Neural progenitor cell (in vitro differentiated cells): ENCODE results near the gene POLR3A. TPM values are rescaled to one million over a fixed set of nuclear protein-coding genes. Genes with fewer than 3 reads are reported as not detected.

Source experiments
- DNase-seq: peaks from one replicate; pipeline ENCODE4 v3.0.0-alpha.2; 2016; ENCODE audit warnings: low spot score
- H2AFZ ChIP-seq: fragments of 200-600 bp; sonication (generic); replicated peaks from 2 replicates; pipeline ENCODE4 v1.6.1; 2016; ENCODE audit warnings: antibody characterized with exemption
- H3F3A ChIP-seq: fragments of 200-600 bp; sonication (generic); 2 replicates; pipeline ENCODE4 v1.6.1; 2016; ENCODE audit warnings: antibody characterized with exemption, low read depth
- H3K27ac ChIP-seq: fragments of 200-600 bp; sonication (generic); 2 replicates; pipeline ENCODE4 v1.5.1; 2016; ENCODE audit warnings: mild to moderate bottlenecking
- H3K27me3 ChIP-seq: fragments of 200-600 bp; sonication (generic); 2 replicates; pipeline ENCODE4 v1.6.1; 2016; ENCODE audit warnings: mild to moderate bottlenecking, moderate library complexity
- H3K36me3 ChIP-seq: fragments of 200-600 bp; sonication (generic); 2 replicates; pipeline ENCODE4 v1.5.1; 2016
- H3K4me1 ChIP-seq: fragments of 200-600 bp; sonication (generic); 2 replicates; pipeline ENCODE4 v1.6.1; 2016; ENCODE audit warnings: mixed run types
- H3K4me2 ChIP-seq: fragments of 200-600 bp; sonication (generic); 2 replicates; pipeline ENCODE4 v1.6.1; 2016
- H3K4me3 ChIP-seq: fragments of 200-600 bp; sonication (generic); 2 replicates; pipeline ENCODE4 v1.5.1; 2016
- H3K79me2 ChIP-seq: fragments of 200-600 bp; sonication (generic); 2 replicates; pipeline ENCODE4 v1.6.1; 2016; ENCODE audit warnings: low read depth
- H3K9ac ChIP-seq: fragments of 200-600 bp; sonication (generic); 2 replicates; pipeline ENCODE4 v1.6.1; 2016
- H3K9me3 ChIP-seq: fragments of 200-600 bp; sonication (generic); 2 replicates; pipeline ENCODE4 v1.5.1; 2016; ENCODE audit warnings: low read depth
- H4K20me1 ChIP-seq: fragments of 200-600 bp; sonication (generic); 2 replicates; pipeline ENCODE4 v1.6.1; 2016; ENCODE audit warnings: low read depth
- H3K27ac Mint-ChIP-seq: 3 replicates; pipeline ENCODE4 v1.8.0; 2021; ENCODE audit warnings: mixed read lengths
- H3K27me3 Mint-ChIP-seq: 2 replicates; pipeline ENCODE4 v1.8.0; 2022; ENCODE audit warnings: low read depth, mild to moderate bottlenecking, inconsistent platforms, moderate library complexity, mixed read lengths; ENCODE audit not compliant: insufficient read depth
- H3K36me3 Mint-ChIP-seq: 3 replicates; pipeline ENCODE4 v1.8.0; 2021; ENCODE audit warnings: mixed read lengths
- H3K4me1 Mint-ChIP-seq: 3 replicates; pipeline ENCODE4 v1.8.0; 2021; ENCODE audit warnings: mixed read lengths
- H3K4me3 Mint-ChIP-seq: 3 replicates; pipeline ENCODE4 v1.8.0; 2021; ENCODE audit warnings: mild to moderate bottlenecking, moderate library complexity, mixed read lengths
- H3K9me3 Mint-ChIP-seq: 3 replicates; pipeline ENCODE4 v1.8.0; 2020; ENCODE audit warnings: mixed read lengths
- CTCF ChIP-seq: fragments of 200-600 bp; sonication (generic); IDR thresholded peaks from 2 replicates; pipeline ENCODE4 v1.5.1; 2017; ENCODE audit warnings: antibody characterized with exemption, mild to moderate bottlenecking
- EZH2 ChIP-seq: fragments of 200-600 bp; sonication (generic); IDR thresholded peaks from 2 replicates; pipeline ENCODE4 v1.6.1; 2017; ENCODE audit warnings: antibody characterized with exemption, mild to moderate bottlenecking, moderate library complexity
- EZH2phosphoT487 ChIP-seq: fragments of 200-600 bp; sonication (generic); IDR thresholded peaks from 2 replicates; pipeline ENCODE4 v1.6.1; 2017; ENCODE audit warnings: antibody characterized with exemption
- total RNA-seq: library from RNA; depleted of rRNA; stranded (reverse); fragments of >200 nt; gene quantifications from 2 replicates; pipeline ENCODE4 v1.2.3, GENCODE V29; 2015; ENCODE audit warnings: low replicate concordance

POLR3A gene
- total RNA-seq, 1 donor from 2014 or later: 16.0 TPM

DNA sequence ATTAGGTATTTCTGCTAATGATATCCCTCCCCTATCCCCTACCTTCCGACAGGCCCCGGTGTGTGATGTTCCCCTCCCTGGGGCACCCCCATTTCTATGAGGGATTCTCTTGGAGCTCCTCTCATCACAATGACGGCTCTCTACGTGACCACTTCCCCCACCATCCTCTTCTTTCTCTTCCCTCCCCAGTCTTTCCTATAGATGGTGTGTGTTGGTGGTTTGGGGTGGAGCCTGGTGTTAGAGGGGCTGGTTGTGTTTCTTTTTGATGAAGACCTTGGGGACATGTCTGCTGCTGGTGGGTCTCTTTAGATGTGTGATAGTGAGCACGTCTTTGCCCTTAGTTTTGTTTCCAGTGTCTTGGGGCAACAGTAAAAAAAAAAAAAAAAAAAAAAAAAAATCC, 33.0 kb upstream of the POLR3A start:
- peaks cover 9% of the 10 kb centered on the region for H3K27me3 Mint-ChIP-seq
- H3K4me2 ChIP-seq: no peak overlapping the region
- H3K79me2 ChIP-seq: no peaks in the 10 kb centered on the region

GRCh38 chr10:78059906-78060702, 30.8 kb upstream of the POLR3A start:
- H3K4me1 ChIP-seq: no peaks in the 10 kb centered on the region
- no peak for TF ChIP-seq CTCF
- TF ChIP-seq EZH2phosphoT487: no peak
- no peak for TF ChIP-seq EZH2
- DNase-seq: no peak
- H3K79me2 ChIP-seq: no peaks in the 10 kb centered on the region
- no peak overlapping the region for H2AFZ ChIP-seq
- Mint-ChIP-seq H3K27ac (no peak overlapping the region), H3K27me3 (peaks cover 9% of the 10 kb centered on the region), H3K4me3 (no peak overlapping the region), H3K9me3 (no peaks in the 10 kb centered on the region), H3K36me3 (no peaks in the 10 kb centered on the region), H3K4me1 (no peaks in the 10 kb centered on the region)
- H3K9ac ChIP-seq: no peak overlapping the region
- H3K4me3 ChIP-seq: no peak overlapping the region
- H3K27ac ChIP-seq: no peak overlapping the region
- no peaks in the 10 kb centered on the region for H3K36me3 ChIP-seq
- no peaks in the 10 kb centered on the region for H4K20me1 ChIP-seq
- H3F3A ChIP-seq: no peaks in the 10 kb centered on the region
- no peaks in the 10 kb centered on the region for H3K9me3 ChIP-seq
- H3K27me3 ChIP-seq: no peaks in the 10 kb centered on the region
- no peak overlapping the region for H3K4me2 ChIP-seq

More for the DNA sequence above, 33.0 kb upstream of the POLR3A start:
- H3K27ac ChIP-seq: no peak overlapping the region
- H3K9me3 ChIP-seq: no peaks in the 10 kb centered on the region
- no peaks in the 10 kb centered on the region for H3K27me3 ChIP-seq
- Mint-ChIP-seq H3K4me1 (peaks cover 13% of the 10 kb centered on the region), H3K36me3 (no peaks in the 10 kb centered on the region), H3K4me3 (no peak overlapping the region), H3K27ac (no peak overlapping the region), H3K9me3 (no peaks in the 10 kb centered on the region)
- no peak for DNase-seq
- peaks cover 7% of the 10 kb centered on the region for H3K4me1 ChIP-seq
- H3K9ac ChIP-seq: no peak overlapping the region
- no peaks in the 10 kb centered on the region for H3F3A ChIP-seq
- no peaks in the 10 kb centered on the region for H3K36me3 ChIP-seq
- TF ChIP-seq EZH2 (no peak), EZH2phosphoT487 (no peak), CTCF (no peak)
- H3K4me3 ChIP-seq: no peak overlapping the region
- H4K20me1 ChIP-seq: no peaks in the 10 kb centered on the region
- H2AFZ ChIP-seq: no peak overlapping the region

- no peaks in the 10 kb centered on the region for H4K20me1 ChIP-seq
- Mint-ChIP-seq H3K27ac (no peak overlapping the region), H3K27me3 (peaks cover 10% of the 10 kb centered on the region), H3K4me3 (no peak overlapping the region), H3K9me3 (no peaks in the 10 kb centered on the region), H3K36me3 (no peaks in the 10 kb centered on the region), H3K4me1 (no peaks in the 10 kb centered on the region)
- TF ChIP-seq EZH2 (no peak), CTCF (no peak), EZH2phosphoT487 (no peak)
- H3K9ac ChIP-seq: no peak overlapping the region
- no peak overlapping the region for H3K4me3 ChIP-seq
- DNase-seq: no peak
- no peaks in the 10 kb centered on the region for H3K27me3 ChIP-seq
- no peaks in the 10 kb centered on the region for H3K9me3 ChIP-seq
- H3F3A ChIP-seq: no peaks in the 10 kb centered on the region
- H3K4me1 ChIP-seq: no peaks in the 10 kb centered on the region
- no peak overlapping the region for H3K27ac ChIP-seq
- no peaks in the 10 kb centered on the region for H3K36me3 ChIP-seq
- no peak overlapping the region for H3K4me2 ChIP-seq
- no peaks in the 10 kb centered on the region for H3K79me2 ChIP-seq
- H2AFZ ChIP-seq: no peak overlapping the region
These were observed 29.2 kb upstream of the POLR3A start for GRCh38 chr10:78058562-78058961.
